Fibroblast of skin of right biceps (primary cell): ENCODE measurements around the gene ZNF804B.

ENCODE experiments used
- DNase-seq: peaks from one replicate; pipeline ENCODE4 v3.0.0-alpha.2; 2013

ZNF804B gene

DNA sequence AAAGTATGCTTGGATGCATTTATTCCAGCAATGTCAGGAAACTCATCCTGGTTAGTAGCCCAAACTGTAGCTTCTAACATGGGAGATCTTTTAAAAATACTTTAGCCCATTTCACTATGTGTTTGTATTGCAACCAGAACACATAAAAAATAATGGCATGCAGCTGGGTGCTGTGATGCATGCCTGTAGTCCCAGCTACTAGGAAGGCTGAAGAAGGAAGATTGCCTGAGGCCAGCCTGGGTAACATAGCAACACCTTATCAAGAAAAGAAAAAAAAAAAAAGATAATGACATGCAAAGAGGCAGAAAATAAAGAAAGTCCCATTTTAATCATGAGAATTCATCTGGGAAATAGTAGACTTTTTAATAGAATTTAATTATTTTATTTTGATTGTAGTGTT, 553.1 kb downstream of the ZNF804B start:
- DNase-seq = no peak

DNA sequence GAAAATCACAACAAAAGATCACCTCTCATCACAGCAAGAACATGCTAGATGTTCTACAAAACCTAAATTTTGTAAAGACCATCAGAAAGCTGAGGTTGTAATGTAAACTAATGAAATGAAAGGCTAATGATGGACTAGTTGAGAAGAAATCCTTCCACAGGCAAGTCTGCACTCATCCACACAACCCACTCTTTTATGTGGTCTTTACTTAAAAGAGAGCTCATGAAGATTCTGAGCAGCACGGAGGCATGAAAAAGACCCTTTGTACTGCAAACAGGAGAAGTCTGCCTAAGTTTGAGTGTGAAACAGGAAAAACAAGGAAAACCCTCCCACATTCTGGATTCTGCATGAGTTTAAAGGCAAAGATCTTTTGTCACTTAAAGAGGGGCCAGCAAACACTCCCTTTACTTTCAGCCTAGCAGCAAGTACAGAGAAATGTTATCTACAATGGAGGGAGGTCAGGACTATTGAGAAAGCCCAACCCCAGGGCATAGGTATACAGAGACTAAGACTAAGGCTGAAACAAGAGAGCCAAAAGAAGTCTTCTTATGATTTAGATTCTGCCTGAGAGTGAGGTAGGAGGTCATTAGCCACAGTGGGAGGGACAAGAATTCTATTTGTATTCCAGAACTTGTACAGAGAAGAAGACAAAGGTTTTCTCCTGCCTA, 557.2 kb downstream of the ZNF804B start:
- no peak for DNase-seq

DNA sequence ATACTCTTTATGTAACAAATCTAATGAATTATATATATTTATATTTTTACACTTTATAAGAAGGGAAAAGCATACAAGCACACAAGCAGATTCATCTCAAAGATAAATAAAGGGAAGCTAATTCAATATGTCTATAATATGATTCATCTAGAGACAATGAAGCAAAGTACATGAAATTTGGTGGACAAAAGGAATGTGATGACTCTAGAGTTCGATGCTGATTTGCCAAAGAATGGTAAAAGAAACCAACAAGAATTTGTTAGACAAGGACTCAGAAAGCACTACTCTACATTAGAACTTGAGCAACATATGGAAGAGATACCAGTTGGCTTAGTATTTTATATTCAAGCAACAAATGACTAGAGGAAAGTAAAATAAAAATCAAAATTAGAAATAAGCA, 572.5 kb downstream of the ZNF804B start:
- DNase-seq = peak; percentile 68

DNA sequence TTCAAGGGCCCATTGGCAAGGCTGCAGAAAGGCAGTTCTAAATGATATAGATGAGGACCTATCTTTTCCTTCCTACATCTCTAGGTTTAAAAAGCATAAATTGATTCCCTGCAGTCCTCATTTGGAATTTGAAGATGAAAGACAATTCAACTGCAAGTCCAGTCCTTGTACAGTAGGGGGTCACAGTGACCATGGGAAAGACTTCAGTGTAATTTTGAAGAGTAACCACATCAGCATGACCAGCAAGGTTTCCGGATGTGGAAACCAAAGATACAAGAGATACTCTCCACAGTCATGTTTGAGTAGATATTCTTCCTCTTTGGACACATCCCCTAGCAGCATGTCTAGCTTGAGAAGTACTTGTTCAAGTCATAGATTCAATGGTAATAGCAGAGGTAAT, 575.3 kb downstream of the ZNF804B start:
- no peak for DNase-seq

DNA sequence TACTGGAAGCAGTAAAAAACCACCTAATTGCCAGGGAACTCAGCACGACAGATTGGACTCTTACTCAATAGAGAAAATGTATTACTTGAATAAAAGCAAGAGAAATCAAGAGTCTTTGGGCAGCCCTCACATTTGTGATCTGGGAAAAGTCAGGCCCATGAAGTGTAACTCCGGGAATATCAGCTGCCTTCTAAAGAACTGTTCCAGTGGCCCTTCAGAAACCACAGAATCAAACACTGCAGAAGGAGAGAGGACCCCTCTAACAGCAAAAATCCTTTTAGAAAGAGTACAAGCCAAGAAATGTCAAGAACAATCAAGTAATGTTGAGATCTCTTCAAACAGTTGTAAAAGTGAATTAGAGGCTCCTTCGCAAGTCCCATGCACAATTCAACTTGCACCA, 576.0 kb downstream of the ZNF804B start:
- no peak for DNase-seq

DNA sequence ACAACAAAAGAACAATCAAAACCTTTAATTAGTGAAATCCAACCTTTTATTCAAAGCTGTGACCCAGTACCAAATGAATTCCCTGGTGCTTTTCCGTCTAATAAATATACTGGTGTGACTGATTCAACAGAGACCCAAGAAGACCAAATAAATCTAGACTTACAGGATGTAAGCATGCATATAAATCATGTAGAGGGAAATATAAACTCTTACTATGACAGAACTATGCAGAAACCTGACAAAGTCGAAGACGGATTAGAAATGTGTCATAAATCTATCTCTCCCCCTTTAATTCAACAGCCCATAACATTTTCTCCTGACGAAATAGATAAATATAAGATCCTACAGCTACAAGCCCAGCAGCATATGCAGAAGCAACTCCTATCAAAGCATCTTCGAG, 576.6 kb downstream of the ZNF804B start:
- no peak for DNase-seq

DNA sequence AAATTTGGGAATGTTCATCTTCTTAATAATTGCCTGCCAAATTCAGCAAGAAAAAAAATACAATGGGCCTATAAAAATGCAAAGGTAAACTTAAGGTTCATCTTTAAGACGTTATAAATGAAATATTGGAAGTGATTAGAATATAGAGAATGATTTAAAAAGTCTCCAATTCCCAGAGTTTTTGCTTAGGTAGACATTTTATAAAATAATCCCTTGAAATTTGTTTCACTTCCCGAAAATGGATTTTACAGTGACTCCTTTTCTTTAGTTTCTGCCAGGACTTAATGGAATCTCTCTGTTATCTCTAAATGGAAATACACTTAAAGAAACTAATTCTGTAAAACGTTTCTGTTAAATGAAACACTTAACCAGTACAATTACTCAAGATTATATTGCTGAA, 580.2 kb downstream of the ZNF804B start:
- no peak for DNase-seq

DNA sequence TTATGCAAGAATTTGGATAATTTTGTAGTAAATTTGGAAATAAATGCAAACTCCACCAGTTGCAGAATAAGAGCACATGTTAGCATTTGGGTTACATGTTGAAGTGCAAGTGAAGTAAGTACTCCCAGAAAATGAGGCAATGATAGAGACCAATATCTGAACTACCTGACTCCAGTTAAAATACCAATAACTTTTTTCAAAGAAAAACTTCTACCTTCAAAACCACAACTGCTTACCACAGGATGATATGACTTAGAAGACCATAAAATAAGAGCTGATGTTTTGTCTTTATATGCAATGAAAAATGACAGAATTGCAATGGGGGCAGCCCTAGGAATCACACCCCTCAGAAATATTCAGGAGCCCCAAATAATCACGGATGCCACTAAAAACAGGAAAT, 597.6 kb downstream of the ZNF804B start:
- DNase-seq = no peak

DNA sequence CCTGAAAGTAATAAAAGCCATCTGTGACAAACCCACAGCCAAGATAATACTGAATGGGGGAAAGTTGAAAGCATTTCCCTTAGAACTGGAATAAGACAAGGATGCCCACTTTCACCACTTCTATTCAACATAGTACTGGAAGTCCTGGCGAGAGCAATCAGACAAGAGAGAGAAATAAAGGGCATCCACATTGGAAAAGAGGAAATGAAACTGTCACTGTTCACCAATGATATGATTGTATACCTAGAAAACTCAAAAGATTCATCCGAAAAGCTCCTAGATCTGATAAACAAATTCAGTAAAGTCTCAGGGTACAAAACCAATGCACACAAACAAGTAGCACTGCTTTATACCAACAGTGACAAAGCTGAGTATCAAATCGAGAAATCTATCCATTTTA, 617.7 kb downstream of the ZNF804B start:
- no peak for DNase-seq

DNA sequence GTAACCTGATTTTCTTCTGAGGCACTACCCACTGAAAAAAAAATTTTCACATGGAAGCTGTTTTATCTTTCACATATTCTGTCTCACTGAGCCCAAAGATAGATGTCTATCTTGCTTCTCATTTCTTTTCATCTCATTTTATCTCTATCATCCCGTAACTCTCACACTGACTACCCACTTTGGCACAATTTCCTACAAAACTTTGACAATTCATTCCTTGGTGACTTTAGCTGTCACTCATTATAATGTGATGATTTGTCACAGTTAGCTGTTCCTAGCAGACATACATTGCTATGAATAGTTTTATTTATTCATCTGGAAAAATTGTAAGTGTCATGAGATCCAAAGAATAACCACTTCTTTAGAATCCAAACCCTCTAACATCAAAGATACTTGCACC, 625.9 kb downstream of the ZNF804B start:
- DNase-seq = no peak
